ENCODE measurements around the gene B3GAT3.
A peak's percentile ranks its signal among the peaks of the same experiment; 100 is the strongest.

- no peak for TF ChIP-seq CTCF (IDR thresholded peaks at IDR 0.05; ENCODE audit: extremely low read depth in 1 of 2, insufficient read depth in 1 of 2, low read depth in 1 of 2, low read length in 2 of 2)
- TF ChIP-seq POLR2A (IDR thresholded peaks at IDR 0.05; ENCODE audit: low read depth, low read length): peak; percentile 99
- TF ChIP-seq EZH2 (IDR thresholded peaks at IDR 0.05; ENCODE audit: borderline replicate concordance, low read depth, low read length, severe bottlenecking): no peak
- no peak for TF ChIP-seq FOS (IDR thresholded peaks at IDR 0.05; ENCODE audit: borderline replicate concordance, insufficient read depth, low read length)
- peak; percentile 43 for TF ChIP-seq MAX (IDR thresholded peaks at IDR 0.05; ENCODE audit: insufficient read depth, insufficient read length)
- peak; percentile 98 for TF ChIP-seq POLR2AphosphoS5 (IDR thresholded peaks at IDR 0.05; ENCODE audit: insufficient read depth, low read depth, low read length)
Observed at GRCh38 chr11:62591448-62592145, 30.2 kb downstream of the B3GAT3 start, which contains the start of gene TUT1.

Measured in endothelial cell of umbilical vein (primary cell).